ENCODE data around the gene RDX.

GRCh38 chr11:110130642-110131238, 165.7 kb downstream of the RDX start:
- TF ChIP-seq POLR2A (IDR thresholded peaks at IDR 0.05; ENCODE audit: low read length), result no peak
- no peak for TF ChIP-seq GATA1 (IDR thresholded peaks at IDR 0.05; ENCODE audit: low read depth, low read length)

Measured in erythroblast (primary cell).